WI38 (cell line): Measurements from ENCODE around the gene MINDY4.

ENCODE experiments used
- H3K4me3 ChIP-seq: 2 replicates; pipeline ENCODE4 v1.5.1; 2011; ENCODE audit warnings: low read depth, mild to moderate bottlenecking, control low read depth, low read length
- CTCF ChIP-seq: IDR thresholded peaks from 2 replicates; pipeline ENCODE4 v1.5.1; 2012; ENCODE audit warnings: low read depth, mild to moderate bottlenecking, control low read depth, low read length

Gene MINDY4

DNA sequence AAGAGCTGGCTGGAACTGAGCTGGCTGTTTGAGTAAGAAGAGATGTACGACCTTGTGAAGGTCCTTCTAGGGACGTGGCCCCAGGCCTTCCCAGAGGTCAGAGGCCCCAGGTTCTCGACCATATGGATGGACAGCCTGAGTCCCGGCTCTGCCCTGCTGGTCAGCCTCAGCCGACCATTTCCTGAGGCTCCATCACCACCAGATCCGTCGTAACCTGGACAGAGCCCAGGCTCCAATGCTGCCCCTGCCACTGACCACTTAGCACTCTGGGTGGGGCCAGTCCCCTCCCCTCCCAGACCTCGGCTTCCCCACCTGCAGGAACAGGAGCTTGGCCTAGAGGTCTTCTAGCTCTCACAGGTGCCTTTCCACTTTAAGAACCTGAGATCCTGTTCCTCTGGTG, 29.9 kb upstream of the MINDY4 start:
- no peak overlapping the region for H3K4me3 ChIP-seq
- TF ChIP-seq CTCF = no peak

DNA sequence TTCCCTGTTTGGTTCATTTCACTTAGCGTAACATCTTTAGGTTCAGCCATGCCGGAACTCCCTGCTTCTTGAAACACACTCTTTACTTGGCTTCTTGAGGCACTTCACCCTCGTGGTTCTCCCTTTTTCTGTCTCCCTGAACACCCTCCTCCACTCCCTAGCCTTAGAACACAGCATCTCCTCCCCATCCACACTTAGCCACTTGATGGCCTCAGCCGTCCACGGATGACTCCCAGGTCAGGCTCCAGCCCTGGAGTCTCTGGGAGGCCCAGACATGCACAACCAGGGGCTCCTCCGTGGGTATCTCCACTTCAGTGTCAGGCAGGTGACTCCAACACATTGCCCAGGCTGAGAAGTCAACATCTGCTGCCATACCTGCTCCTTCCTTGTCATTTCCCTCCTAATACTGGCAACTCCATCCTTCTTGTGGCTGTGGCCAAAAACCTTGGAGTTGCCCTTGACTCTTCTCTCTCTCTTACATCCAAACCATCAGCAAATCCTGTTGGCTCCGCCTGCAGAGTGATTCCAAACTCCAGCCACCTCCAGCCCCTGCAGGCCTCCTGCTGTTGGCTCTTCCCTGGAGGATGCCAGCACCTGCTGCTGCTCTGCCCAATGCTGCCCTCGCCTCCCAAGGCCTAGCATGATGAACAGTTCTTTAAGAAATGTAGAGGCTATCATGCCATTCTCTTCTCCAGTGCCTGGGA, 27.7 kb upstream of the MINDY4 start:
- TF ChIP-seq CTCF = peak; percentile 51
- H3K4me3 ChIP-seq = no peak overlapping the region

- no peak overlapping the region for H3K4me3 ChIP-seq
- no peak for TF ChIP-seq CTCF
Observed at GRCh38 chr7:30744075-30744417, 27.2 kb upstream of the MINDY4 start.

- no peak for TF ChIP-seq CTCF
- H3K4me3 ChIP-seq = no peak overlapping the region
Observed at GRCh38 chr7:30745261-30745941, 25.8 kb upstream of the MINDY4 start.

- TF ChIP-seq CTCF = no peak
Observed at GRCh38 chr7:30750010-30750409, 21.2 kb upstream of the MINDY4 start.

GRCh38 chr7:30750683-30751650, 20.2 kb upstream of the MINDY4 start:
- H3K4me3 ChIP-seq = no peak overlapping the region
- TF ChIP-seq CTCF = no peak

More at GRCh38 chr7:30750010-30750409, 21.2 kb upstream of the MINDY4 start:
- no peak overlapping the region for H3K4me3 ChIP-seq
